ENCODE data around the gene TOR4A. TPM values are rescaled to one million over a fixed set of nuclear protein-coding genes. Genes with fewer than 3 reads are reported as not detected.
"Not testable (repeated sequence)": the region's sequence is repeated elsewhere in the genome, so short reads cannot be mapped to it uniquely, and the experiment has no call there.

Gene TOR4A
- total and polyA plus RNA-seq, 8 donors: 8.5 to 38.5 (median 11.1) TPM

DNA sequence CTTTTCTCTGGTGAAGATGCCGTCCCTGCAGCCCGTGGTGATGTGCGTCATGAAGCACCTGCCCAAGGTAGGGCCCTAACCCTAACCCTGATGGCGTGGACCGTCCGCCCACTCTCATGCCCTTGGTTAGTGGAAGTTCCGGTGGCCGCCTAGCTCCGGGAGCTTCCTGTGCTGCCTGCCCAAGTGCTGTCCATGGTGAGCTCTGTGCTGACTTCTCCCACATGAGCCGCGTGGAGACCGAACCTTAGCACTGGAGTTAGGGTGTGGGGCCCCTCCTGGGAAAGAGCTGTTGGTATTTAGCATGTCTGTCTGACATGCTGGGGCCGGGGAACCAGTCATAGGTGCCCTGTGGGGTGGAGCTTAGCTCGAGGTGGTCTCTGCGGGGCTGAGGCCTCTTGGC is 21.2 kb upstream of the TOR4A start:
- no peak for ATAC-seq
- intact Hi-C loops (cut with DNase I): no loop called here
- Histone ChIP-seq H3K9me3 (no peaks in the 10 kb centered on the region), H3K4me3 (peak overlapping the region; percentile 98 to 99), H3K36me3 (peaks cover 0 to 27% of the 10 kb centered on the region in 2 donors), H3K27ac (no peak overlapping the region), H3K4me1 (peaks cover 13 to 28% of the 10 kb centered on the region in 2 donors), H3K27me3 (no peaks in the 10 kb centered on the region)
- DNase-seq: no peak
- TF ChIP-seq, protein P1, sequence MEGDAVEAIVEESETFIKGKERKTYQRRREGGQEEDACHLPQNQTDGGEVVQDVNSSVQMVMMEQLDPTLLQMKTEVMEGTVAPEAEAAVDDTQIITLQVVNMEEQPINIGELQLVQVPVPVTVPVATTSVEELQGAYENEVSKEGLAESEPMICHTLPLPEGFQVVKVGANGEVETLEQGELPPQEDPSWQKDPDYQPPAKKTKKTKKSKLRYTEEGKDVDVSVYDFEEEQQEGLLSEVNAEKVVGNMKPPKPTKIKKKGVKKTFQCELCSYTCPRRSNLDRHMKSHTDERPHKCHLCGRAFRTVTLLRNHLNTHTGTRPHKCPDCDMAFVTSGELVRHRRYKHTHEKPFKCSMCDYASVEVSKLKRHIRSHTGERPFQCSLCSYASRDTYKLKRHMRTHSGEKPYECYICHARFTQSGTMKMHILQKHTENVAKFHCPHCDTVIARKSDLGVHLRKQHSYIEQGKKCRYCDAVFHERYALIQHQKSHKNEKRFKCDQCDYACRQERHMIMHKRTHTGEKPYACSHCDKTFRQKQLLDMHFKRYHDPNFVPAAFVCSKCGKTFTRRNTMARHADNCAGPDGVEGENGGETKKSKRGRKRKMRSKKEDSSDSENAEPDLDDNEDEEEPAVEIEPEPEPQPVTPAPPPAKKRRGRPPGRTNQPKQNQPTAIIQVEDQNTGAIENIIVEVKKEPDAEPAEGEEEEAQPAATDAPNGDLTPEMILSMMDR (IDR thresholded peaks at IDR 0.05): no peak

- H3K4me1 ChIP-seq: peaks cover 13 to 28% of the 10 kb centered on the region in 2 donors
- no peaks in the 10 kb centered on the region for H3K27me3 ChIP-seq
- H3K4me3 ChIP-seq: peak overlapping the region in 1 of 2 donors; percentile 99
- intact Hi-C loops (cut with DNase I): no loop called here
- H3K9me3 ChIP-seq: no peaks in the 10 kb centered on the region
- H3K36me3 ChIP-seq: peaks cover 0 to 27% of the 10 kb centered on the region in 2 donors
- TF ChIP-seq, protein P1 (IDR thresholded peaks at IDR 0.05): no peak
- H3K27ac ChIP-seq: no peak overlapping the region
- ATAC-seq: no peak
- DNase-seq: no peak
Measured at GRCh38 chr9:137256856-137257255, 20.7 kb upstream of the TOR4A start.

GRCh38 chr9:137262173-137262908 is 15.2 kb upstream of the TOR4A start:
- peak; percentile 27 for ATAC-seq
- H3K36me3 ChIP-seq: peaks cover 0 to 56% of the 10 kb centered on the region in 2 donors
- H3K27ac ChIP-seq; DNase-seq; H3K4me3 ChIP-seq; intact Hi-C loops (cut with DNase I); H3K4me1 ChIP-seq; H3K27me3 ChIP-seq; H3K9me3 ChIP-seq: not testable (repeated sequence)
- TF ChIP-seq, protein P1 (IDR thresholded peaks at IDR 0.05): peak; percentile 50 to 52

- DNase-seq (no peak), ATAC-seq (no peak)
- intact Hi-C loops (cut with DNase I): no loop called here
- H3K36me3 ChIP-seq: peaks cover 0 to 59% of the 10 kb centered on the region in 2 donors
- no peaks in the 10 kb centered on the region for H3K9me3 ChIP-seq
- no peak overlapping the region for H3K4me3 ChIP-seq
- H3K27me3 ChIP-seq: no peaks in the 10 kb centered on the region
- TF ChIP-seq, protein P1 (IDR thresholded peaks at IDR 0.05): no peak
- no peak overlapping the region for H3K27ac ChIP-seq
- H3K4me1 ChIP-seq: peaks cover 2 to 5% of the 10 kb centered on the region in 2 donors
Measured at GRCh38 chr9:137262909-137263285, 14.6 kb upstream of the TOR4A start.

DNA sequence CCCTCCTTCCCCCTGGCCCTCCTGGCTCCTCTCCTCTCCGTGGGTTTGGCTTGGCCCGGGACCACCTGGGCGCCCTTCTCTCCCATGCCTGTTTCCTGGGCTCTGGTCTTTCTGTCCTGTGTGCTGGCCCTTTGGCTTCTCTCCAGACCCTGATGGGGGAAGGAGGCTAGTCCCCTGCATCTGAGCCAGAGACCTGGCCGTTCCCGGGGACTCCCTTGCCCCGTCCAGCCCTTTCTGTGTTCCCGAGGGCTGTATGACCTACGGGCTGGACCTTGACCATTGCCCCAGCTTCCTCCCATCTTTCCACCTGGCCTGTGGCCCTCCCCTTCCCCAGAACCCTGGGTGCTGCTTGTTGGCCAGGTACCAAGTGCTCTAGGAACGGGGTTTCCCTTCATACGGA is 14.0 kb upstream of the TOR4A start:
- TF ChIP-seq, protein P1 (IDR thresholded peaks at IDR 0.05): no peak
- Histone ChIP-seq H3K4me1 (peaks cover 8 to 12% of the 10 kb centered on the region in 2 donors), H3K4me3 (no peak overlapping the region), H3K27ac (no peak overlapping the region), H3K36me3 (peaks cover 0 to 56% of the 10 kb centered on the region in 2 donors), H3K9me3 (no peaks in the 10 kb centered on the region), H3K27me3 (no peaks in the 10 kb centered on the region)
- intact Hi-C loops (cut with DNase I): no loop called here
- ATAC-seq (no peak), DNase-seq (no peak)

All from left lung (tissue), 10 donors.